Lung (tissue), 12 donors: ENCODE measurements around the gene PAX9. TPM values are rescaled to one million over a fixed set of nuclear protein-coding genes. Genes with fewer than 3 reads are reported as not detected.
"Not testable (repeated sequence)": the region's sequence is repeated elsewhere in the genome, so short reads cannot be mapped to it uniquely, and the experiment has no call there.

Source experiments
- ATAC-seq: fragments of 200-7000 bp; cut with Tn5 transposase; one replicate; pipeline ENCODE4 v1.9.1; 2020; ENCODE audit warnings: moderate number of reproducible peaks; ENCODE audit not compliant: insufficient read depth, low FRiP score
- DNase-seq, 3 donors: peaks; one replicate each; pipeline ENCODE4 v3.0.0-alpha.2; 2013 to 2017
- H3K27ac ChIP-seq, 2 donors: one replicate each; pipeline ENCODE4 v1.5.1; 2013; ENCODE audit warnings: mild to moderate bottlenecking in 2 of 2, moderate library complexity in 2 of 2, control low read depth in 1 of 2, inconsistent platforms in 1 of 2, low read depth in 1 of 2, low read length in 1 of 2
- H3K27me3 ChIP-seq, 3 donors: one replicate each; pipeline ENCODE4 v1.5.1; 2013; ENCODE audit warnings: low read length in 2 of 3; ENCODE audit not compliant: control insufficient read depth in 3 of 3, insufficient read depth in 3 of 3
- H3K36me3 ChIP-seq, 4 donors: one replicate each; pipeline ENCODE4 v1.5.1; 2013; ENCODE audit warnings: low read length in 4 of 4, mild to moderate bottlenecking in 1 of 4, moderate library complexity in 1 of 4; ENCODE audit not compliant: control insufficient read depth in 4 of 4, insufficient read depth in 4 of 4
- H3K4me1 ChIP-seq, 5 donors: one replicate each; pipeline ENCODE4 v1.5.1; 2013; ENCODE audit warnings: low read length in 5 of 5, mild to moderate bottlenecking in 2 of 5, moderate library complexity in 1 of 5; ENCODE audit not compliant: control insufficient read depth in 5 of 5, insufficient read depth in 5 of 5
- H3K4me3 ChIP-seq: one replicate; pipeline ENCODE4 v1.5.1; 2013; ENCODE audit warnings: mild to moderate bottlenecking, control low read depth, moderate library complexity
- H3K9ac ChIP-seq, 2 donors: one replicate each; pipeline ENCODE4 v1.5.1; 2013; ENCODE audit warnings: low read length in 2 of 2, control low read depth in 1 of 2; ENCODE audit not compliant: insufficient read depth in 1 of 2
- H3K9me3 ChIP-seq, 4 donors: one replicate each; pipeline ENCODE4 v1.5.1; 2013; ENCODE audit warnings: low read length in 3 of 4, mild to moderate bottlenecking in 1 of 4, moderate library complexity in 1 of 4; ENCODE audit not compliant: control insufficient read depth in 4 of 4, insufficient read depth in 3 of 4
- WGBS, 2 donors: extraction: QIAGEN DNeasy Blood & Tissue Kit; methylation state at CpG; one replicate each; pipeline ENCODE4 v1.1.7; 2013; 5-methylcytosine and 5-hydroxymethylcytosine counted together
- polyA plus RNA-seq, 2 donors: library from polyadenylated mRNA; stranded (reverse); fragments of 200-250 nt; gene quantifications; one replicate each; pipeline ENCODE4 v1.2.1, GENCODE V29; 2013
- total RNA-seq, 2 donors: library from RNA; depleted of rRNA in 1 of 2; stranded (reverse); fragments of >200 nt in 1 of 2; gene quantifications; one replicate each; pipeline ENCODE4 v1.2.1, GENCODE V29; 2014 to 2021
- TF ChIP-seq, protein P1 (sequence below): IDR thresholded peaks from 2 replicates; pipeline ENCODE4 v1.5.1; 2012; ENCODE audit warnings: mild to moderate bottlenecking; ENCODE audit errors: control extremely low read depth, extremely low read depth
- donor health status: control.
- donor health status: control.
- donor health status: Bipolar disorder and iron deficiency.
- donor health status: healthy.
- donor health status: DM: yes; HTN: yes; CAD: no.

The PAX9 gene
- total and polyA plus RNA-seq, 4 donors: 1.2 to 6.0 (median 1.8) TPM

GRCh38 chr14:36684946-36685345, 23.3 kb downstream of the PAX9 start:
- H3K27me3 ChIP-seq: no peaks in the 10 kb centered on the region
- no peaks in the 10 kb centered on the region for H3K9me3 ChIP-seq
- no peak overlapping the region for H3K27ac ChIP-seq
- 94 to 96% methylated on average over 3 of the region's 3 CpGs for WGBS, 2 donors
- ATAC-seq (no peak), DNase-seq (no peak)
- TF ChIP-seq, protein P1, sequence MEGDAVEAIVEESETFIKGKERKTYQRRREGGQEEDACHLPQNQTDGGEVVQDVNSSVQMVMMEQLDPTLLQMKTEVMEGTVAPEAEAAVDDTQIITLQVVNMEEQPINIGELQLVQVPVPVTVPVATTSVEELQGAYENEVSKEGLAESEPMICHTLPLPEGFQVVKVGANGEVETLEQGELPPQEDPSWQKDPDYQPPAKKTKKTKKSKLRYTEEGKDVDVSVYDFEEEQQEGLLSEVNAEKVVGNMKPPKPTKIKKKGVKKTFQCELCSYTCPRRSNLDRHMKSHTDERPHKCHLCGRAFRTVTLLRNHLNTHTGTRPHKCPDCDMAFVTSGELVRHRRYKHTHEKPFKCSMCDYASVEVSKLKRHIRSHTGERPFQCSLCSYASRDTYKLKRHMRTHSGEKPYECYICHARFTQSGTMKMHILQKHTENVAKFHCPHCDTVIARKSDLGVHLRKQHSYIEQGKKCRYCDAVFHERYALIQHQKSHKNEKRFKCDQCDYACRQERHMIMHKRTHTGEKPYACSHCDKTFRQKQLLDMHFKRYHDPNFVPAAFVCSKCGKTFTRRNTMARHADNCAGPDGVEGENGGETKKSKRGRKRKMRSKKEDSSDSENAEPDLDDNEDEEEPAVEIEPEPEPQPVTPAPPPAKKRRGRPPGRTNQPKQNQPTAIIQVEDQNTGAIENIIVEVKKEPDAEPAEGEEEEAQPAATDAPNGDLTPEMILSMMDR: no peak
- H3K4me1 ChIP-seq: no peaks in the 10 kb centered on the region
- no peaks in the 10 kb centered on the region for H3K36me3 ChIP-seq
- no peak overlapping the region for H3K9ac ChIP-seq
- H3K4me3 ChIP-seq: no peak overlapping the region

- Histone ChIP-seq H3K4me1 (no peaks in the 10 kb centered on the region), H3K27ac (no peak overlapping the region), H3K9ac (no peak overlapping the region), H3K4me3 (no peak overlapping the region), H3K27me3 (no peaks in the 10 kb centered on the region), H3K36me3 (no peaks in the 10 kb centered on the region), H3K9me3 (no peaks in the 10 kb centered on the region)
- no peak for ATAC-seq
- DNase-seq: no peak
- TF ChIP-seq, protein P1: no peak
- WGBS, 2 donors: 44 to 64% methylated on average over 1 of the region's 1 CpG
Observed at GRCh38 chr14:36690311-36691040, 28.8 kb downstream of the PAX9 start.

GRCh38 chr14:36699420-36699819, 37.8 kb downstream of the PAX9 start:
- not testable (repeated sequence) for H3K9me3 ChIP-seq, H3K4me3 ChIP-seq, ATAC-seq, H3K27ac ChIP-seq, H3K27me3 ChIP-seq, H3K4me1 ChIP-seq, DNase-seq, H3K9ac ChIP-seq, H3K36me3 ChIP-seq
- WGBS, 2 donors: 63 to 68% methylated on average over 7 of the region's 7 CpGs

DNA sequence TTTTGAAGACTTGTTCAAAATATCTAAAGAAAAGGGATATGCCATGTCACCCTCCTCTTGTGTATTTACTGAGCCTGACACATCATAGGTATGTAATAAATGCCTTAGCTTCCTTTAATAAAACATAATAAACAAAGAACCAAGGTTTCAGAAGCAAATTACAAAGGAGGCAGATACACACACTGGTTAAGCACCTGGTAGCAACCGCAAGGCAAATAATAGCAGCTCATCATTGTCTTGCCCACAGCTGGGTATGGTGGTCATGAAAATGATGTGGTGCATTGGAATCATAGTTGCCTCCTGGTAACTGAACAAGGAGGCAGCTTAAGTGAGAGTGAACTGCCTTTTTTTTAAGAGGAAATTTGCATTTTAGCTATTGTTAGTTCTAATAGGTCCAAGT, 39.0 kb downstream of the PAX9 start:
- TF ChIP-seq, protein P1: no peak
- Histone ChIP-seq H3K4me3 (no peak overlapping the region), H3K36me3 (no peaks in the 10 kb centered on the region), H3K9me3 (peaks cover 0 to 1% (median 0%) of the 10 kb centered on the region in 4 donors), H3K27ac (no peak overlapping the region), H3K27me3 (no peaks in the 10 kb centered on the region), H3K4me1 (no peaks in the 10 kb centered on the region), H3K9ac (no peak overlapping the region)
- 92 to 93% methylated on average over 1 of the region's 1 CpG for WGBS, 2 donors
- no peak for ATAC-seq
- DNase-seq: no peak
